OCI-LY7 (cell line): ENCODE results near the gene DCAF4. TPM values are rescaled to one million over a fixed set of nuclear protein-coding genes. Genes with fewer than 3 reads are reported as not detected.

Experiments used
- BruUV-seq: library from RNA; stranded (reverse); fragments of 400-500 nt; replicated peaks from 2 replicates; lab custom pipeline; 2021; lab: Mats Ljungman, UMichigan
- CTCF ChIA-PET: fragments of 300-600 bp; sonication (Branson Sonifier 250); formaldehyde crosslinking; loops from one replicate; lab custom pipeline; 2022; ENCODE audit warnings: antibody characterized with exemption; ENCODE audit not compliant: unreplicated experiment; lab: Charles Lee
- POLR2A ChIA-PET: fragments of 300-600 bp; sonication (Branson Sonifier 250); formaldehyde crosslinking; loops from one replicate; lab custom pipeline; 2022; ENCODE audit warnings: antibody characterized with exemption; lab: Charles Lee
- DNase-seq: peaks from one replicate; pipeline ENCODE4 v3.0.0-alpha.2; 2015; ENCODE audit warnings: low spot score
- H2AFZ ChIP-seq: fragments of 200-600 bp; sonication (generic), shearing (Covaris generic); 2 replicates; pipeline ENCODE4 v1.6.1; 2014; ENCODE audit warnings: mild to moderate bottlenecking, antibody characterized with exemption, low read length, moderate library complexity
- H3K27ac ChIP-seq: fragments of 200-600 bp; sonication (generic); 2 replicates; pipeline ENCODE4 v1.5.1; 2014; ENCODE audit warnings: mixed run types, low read depth, mild to moderate bottlenecking, moderate library complexity, low read length, inconsistent platforms; ENCODE audit not compliant: poor library complexity, severe bottlenecking
- H3K36me3 ChIP-seq: fragments of 200-600 bp; sonication (generic); 2 replicates; pipeline ENCODE4 v1.6.1; 2014; ENCODE audit warnings: mild to moderate bottlenecking, antibody characterized with exemption, low read length, moderate library complexity, mixed read lengths; ENCODE audit not compliant: insufficient read depth
- H3K4me1 ChIP-seq: fragments of 200-600 bp; sonication (generic); 2 replicates; pipeline ENCODE4 v1.5.1; 2014; ENCODE audit warnings: mild to moderate bottlenecking, low read length; ENCODE audit not compliant: insufficient read depth, poor library complexity, severe bottlenecking
- H3K4me2 ChIP-seq: fragments of 200-600 bp; sonication (generic); 2 replicates; pipeline ENCODE4 v1.6.1; 2014; ENCODE audit warnings: mild to moderate bottlenecking, low read length
- H3K4me3 ChIP-seq: fragments of 200-600 bp; sonication (generic); 2 replicates; pipeline ENCODE4 v1.5.1; 2014; ENCODE audit warnings: mild to moderate bottlenecking, low read depth, low read length; ENCODE audit not compliant: poor library complexity, severe bottlenecking
- H3K79me2 ChIP-seq: fragments of 200-600 bp; sonication (generic); 2 replicates; pipeline ENCODE4 v1.6.1; 2016; ENCODE audit warnings: low read depth, mild to moderate bottlenecking, low read length, moderate library complexity, mixed read lengths; ENCODE audit not compliant: insufficient read depth
- H3K9me2 ChIP-seq: fragments of 200-600 bp; sonication (generic); 2 replicates; pipeline ENCODE4 v1.6.1; 2016; ENCODE audit warnings: mild to moderate bottlenecking, low read length, mixed read lengths; ENCODE audit not compliant: insufficient read depth
- H3K9me3 ChIP-seq: fragments of 200-600 bp; sonication (generic); 2 replicates; pipeline ENCODE4 v1.6.1; 2014; ENCODE audit warnings: mild to moderate bottlenecking, mixed run types, low read length, mixed read lengths
- H4K20me1 ChIP-seq: fragments of 200-600 bp; sonication (generic); 2 replicates; pipeline ENCODE4 v1.6.1; 2014; ENCODE audit warnings: mild to moderate bottlenecking, antibody characterized with exemption, low read length, moderate library complexity, mixed read lengths; ENCODE audit not compliant: insufficient read depth
- EZH2phosphoT487 ChIP-seq: fragments of 200-600 bp; sonication (generic); IDR thresholded peaks from 2 replicates; pipeline ENCODE4 v1.6.1; 2018; ENCODE audit warnings: low read depth, borderline replicate concordance, mild to moderate bottlenecking, mixed run types, antibody characterized with exemption, low read length, moderate library complexity, mixed read lengths
- intact Hi-C: fragments of 100-400 bp; cut with micrococcal nuclease; formaldehyde crosslinking; loops from one replicate; pipeline ENCODE4 v1.10.0; 2022; ENCODE audit not compliant: unreplicated experiment
- total RNA-seq, 2 experiments: library from RNA; depleted of rRNA in 1 of 2; stranded (reverse); fragments of >200 nt in 1 of 2; shearing (Covaris generic) in 1 of 2; gene quantifications; 2 replicates each; pipeline ENCODE4 v1.2.3, GENCODE V29; 2014 to 2022
- TF ChIP-seq, protein P1 (sequence below): fragments of 200-600 bp; sonication (generic); conservative IDR thresholded peaks from 2 replicates; pipeline ENCODE4 v1.5.1; 2014; ENCODE audit warnings: mild to moderate bottlenecking, antibody characterized with exemption, low read length, moderate library complexity, mixed read lengths

Gene DCAF4
- total RNA-seq, 2 experiments from 2014 or later: 31.1 to 48.8 TPM

DNA sequence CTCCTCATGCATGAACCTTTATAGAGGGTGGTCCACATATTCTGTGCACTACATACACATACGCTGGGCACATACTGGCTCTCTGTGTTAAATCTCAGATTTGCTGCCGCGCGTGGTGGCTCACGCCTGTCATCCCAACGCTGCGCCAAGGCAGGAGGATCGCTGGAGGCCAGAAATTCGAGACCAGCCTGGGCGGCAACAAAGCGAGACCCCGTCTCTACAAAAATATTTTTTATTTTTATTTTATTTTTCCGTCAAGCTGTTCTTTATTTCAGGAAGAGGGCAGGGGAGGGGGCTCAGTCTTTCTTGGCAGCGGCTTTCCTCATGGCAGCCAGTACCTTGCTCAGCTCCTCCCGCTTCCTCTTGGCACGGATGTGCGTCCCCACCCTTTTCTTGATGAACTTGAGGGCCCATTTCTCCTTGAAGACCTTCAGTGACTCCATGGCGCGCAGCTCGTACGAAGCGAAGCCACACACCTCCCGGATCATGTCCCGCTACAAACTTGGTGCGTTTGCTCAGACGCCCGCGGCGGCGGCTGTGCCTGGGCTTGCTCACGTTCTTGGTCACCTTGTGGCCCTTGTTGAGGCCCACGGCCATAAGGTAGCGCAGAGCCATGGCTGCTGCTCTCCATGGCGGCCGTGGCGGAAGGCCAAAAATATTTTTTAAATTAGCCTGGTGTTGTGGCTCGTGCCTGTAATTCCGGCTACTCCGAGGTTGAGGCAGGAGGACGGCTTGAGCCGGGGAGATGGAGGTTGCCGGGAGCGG lies 3.2 kb downstream of the DCAF4 start:
- intact Hi-C loops: no loop called here
- H3K27ac ChIP-seq: no peak overlapping the region
- no TSS peak for BruUV-seq
- no peak for DNase-seq
- peaks cover 29% of the 10 kb centered on the region for H3K36me3 ChIP-seq
- ChIA-PET CTCF (no interaction called here), POLR2A (interaction anchor here (0.6 kb wide), 1 partner anchor 57 kb away, joined by 3 read pairs; no protein-coding TSS in a partner anchor)
- no peak overlapping the region for H3K4me2 ChIP-seq
- no peak overlapping the region for H3K4me3 ChIP-seq
- no peaks in the 10 kb centered on the region for H3K9me3 ChIP-seq
- no peaks in the 10 kb centered on the region for H4K20me1 ChIP-seq
- H3K9me2 ChIP-seq: no peaks in the 10 kb centered on the region
- peaks cover 71% of the 10 kb centered on the region for H3K79me2 ChIP-seq
- H2AFZ ChIP-seq: no peak overlapping the region
- H3K4me1 ChIP-seq: peaks cover 18% of the 10 kb centered on the region
- TF ChIP-seq, protein P1, sequence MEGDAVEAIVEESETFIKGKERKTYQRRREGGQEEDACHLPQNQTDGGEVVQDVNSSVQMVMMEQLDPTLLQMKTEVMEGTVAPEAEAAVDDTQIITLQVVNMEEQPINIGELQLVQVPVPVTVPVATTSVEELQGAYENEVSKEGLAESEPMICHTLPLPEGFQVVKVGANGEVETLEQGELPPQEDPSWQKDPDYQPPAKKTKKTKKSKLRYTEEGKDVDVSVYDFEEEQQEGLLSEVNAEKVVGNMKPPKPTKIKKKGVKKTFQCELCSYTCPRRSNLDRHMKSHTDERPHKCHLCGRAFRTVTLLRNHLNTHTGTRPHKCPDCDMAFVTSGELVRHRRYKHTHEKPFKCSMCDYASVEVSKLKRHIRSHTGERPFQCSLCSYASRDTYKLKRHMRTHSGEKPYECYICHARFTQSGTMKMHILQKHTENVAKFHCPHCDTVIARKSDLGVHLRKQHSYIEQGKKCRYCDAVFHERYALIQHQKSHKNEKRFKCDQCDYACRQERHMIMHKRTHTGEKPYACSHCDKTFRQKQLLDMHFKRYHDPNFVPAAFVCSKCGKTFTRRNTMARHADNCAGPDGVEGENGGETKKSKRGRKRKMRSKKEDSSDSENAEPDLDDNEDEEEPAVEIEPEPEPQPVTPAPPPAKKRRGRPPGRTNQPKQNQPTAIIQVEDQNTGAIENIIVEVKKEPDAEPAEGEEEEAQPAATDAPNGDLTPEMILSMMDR: no peak
- TF ChIP-seq EZH2phosphoT487: no peak

DNA sequence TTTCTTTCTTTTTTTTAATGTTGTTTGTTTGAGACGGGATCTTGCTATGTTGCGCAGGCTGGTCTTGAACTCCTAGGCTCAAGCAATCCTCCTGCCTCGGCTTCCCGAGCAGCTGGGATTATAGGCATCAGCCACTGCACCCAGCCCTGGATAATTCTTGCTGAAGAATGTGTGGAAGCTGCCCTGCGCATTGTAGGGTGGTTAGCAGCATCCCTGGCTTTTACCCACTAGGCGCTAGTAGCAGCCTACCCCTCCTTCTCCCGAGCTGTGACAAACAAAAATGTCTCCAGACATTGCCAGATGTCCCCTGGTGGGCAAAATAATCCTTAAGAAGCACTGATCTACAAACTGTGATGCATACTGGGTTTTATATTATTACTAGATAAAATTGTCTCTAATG lies 6.6 kb downstream of the DCAF4 start:
- Histone ChIP-seq H3K9me3 (no peaks in the 10 kb centered on the region), H3K79me2 (peaks cover 82% of the 10 kb centered on the region), H2AFZ (no peak overlapping the region), H3K36me3 (peaks cover 33% of the 10 kb centered on the region), H3K4me1 (peaks cover 12% of the 10 kb centered on the region), H3K4me3 (no peak overlapping the region), H3K4me2 (no peak overlapping the region), H4K20me1 (peaks cover 4% of the 10 kb centered on the region; the same call in 1 of the 2 replicates), H3K9me2 (no peaks in the 10 kb centered on the region), H3K27ac (no peak overlapping the region)
- intact Hi-C loops: no loop called here
- CTCF ChIA-PET: no interaction called here
- BruUV-seq: no TSS peak
- no peak for DNase-seq
- POLR2A ChIA-PET: interaction anchor here (0.7 kb wide), 1 partner anchor 50 kb away, joined by 4 read pairs; no protein-coding TSS in a partner anchor
- TF ChIP-seq EZH2phosphoT487: no peak
- TF ChIP-seq, protein P1: no peak

DNA sequence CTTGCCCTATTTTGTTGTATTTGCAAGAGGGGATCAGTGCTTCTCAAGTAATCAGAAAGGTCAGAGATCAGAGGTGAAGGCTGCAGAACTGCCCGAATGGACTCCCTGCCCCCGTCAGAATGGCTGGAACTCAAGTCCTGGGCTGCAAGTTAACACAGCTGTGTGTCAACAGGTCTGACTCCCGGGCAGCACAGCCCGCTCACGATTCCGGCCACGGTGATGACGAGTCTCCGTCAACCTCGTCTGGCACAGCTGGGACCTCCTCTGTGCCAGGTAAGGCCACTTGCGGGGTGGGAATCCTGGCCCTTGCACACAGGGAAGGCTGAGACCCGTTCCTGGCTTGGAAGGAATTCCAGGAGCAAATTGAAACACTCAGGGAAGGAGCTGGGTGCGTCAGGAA lies 13.4 kb downstream of the DCAF4 start:
- Histone ChIP-seq H3K9me2 (no peaks in the 10 kb centered on the region), H2AFZ (no peak overlapping the region)
- CTCF ChIA-PET: no interaction called here

More for the DNA sequence above, 13.4 kb downstream of the DCAF4 start:
- H3K4me3 ChIP-seq: no peak overlapping the region
- no peak overlapping the region for H3K4me2 ChIP-seq
- no TSS peak for BruUV-seq
- peaks cover 18% of the 10 kb centered on the region; the same call in 1 of the 2 replicates for H3K79me2 ChIP-seq
- DNase-seq: no peak
- H3K36me3 ChIP-seq: peaks cover 64% of the 10 kb centered on the region
- H3K9me3 ChIP-seq: no peaks in the 10 kb centered on the region
- POLR2A ChIA-PET: no interaction called here
- peaks cover 4% of the 10 kb centered on the region; the same call in 1 of the 2 replicates for H4K20me1 ChIP-seq
- peaks cover 4% of the 10 kb centered on the region for H3K4me1 ChIP-seq
- intact Hi-C loops: no loop called here
- TF ChIP-seq, protein P1: no peak
- TF ChIP-seq EZH2phosphoT487: no peak
- no peak overlapping the region for H3K27ac ChIP-seq
